GM23248 (cell line): Measurements from ENCODE around the gene BACE2. TPM values are rescaled to one million over a fixed set of nuclear protein-coding genes. Genes with fewer than 3 reads are reported as not detected.
"Not testable (repeated sequence)": the region's sequence is repeated elsewhere in the genome, so short reads cannot be mapped to it uniquely, and the experiment has no call there.

Experiments used
- DNase-seq: peaks from one replicate; pipeline ENCODE4 v3.0.0-alpha.2; 2015
- H2AFZ ChIP-seq: fragments of 200-600 bp; sonication (generic); 2 replicates; pipeline ENCODE4 v1.6.1; 2016; ENCODE audit warnings: antibody characterized with exemption
- H3F3A ChIP-seq: fragments of 200-600 bp; sonication (generic); 2 replicates; pipeline ENCODE4 v1.6.1; 2016; ENCODE audit warnings: mild to moderate bottlenecking, antibody characterized with exemption, mixed run types; ENCODE audit not compliant: insufficient read depth
- H3K27ac ChIP-seq: fragments of 200-600 bp; sonication (generic); 2 replicates; pipeline ENCODE4 v1.5.1; 2016; ENCODE audit warnings: mild to moderate bottlenecking
- H3K27me3 ChIP-seq: fragments of 200-600 bp; sonication (generic); replicated peaks from 2 replicates; pipeline ENCODE4 v1.6.1; 2016; ENCODE audit warnings: mild to moderate bottlenecking; ENCODE audit not compliant: insufficient read depth
- H3K36me3 ChIP-seq: fragments of 200-600 bp; sonication (generic); 2 replicates; pipeline ENCODE4 v1.6.1; 2016; ENCODE audit warnings: low read depth, mild to moderate bottlenecking
- H3K4me1 ChIP-seq: fragments of 200-600 bp; sonication (generic); 2 replicates; pipeline ENCODE4 v1.6.1; 2016; ENCODE audit warnings: mild to moderate bottlenecking; ENCODE audit not compliant: insufficient read depth
- H3K4me2 ChIP-seq: fragments of 200-600 bp; sonication (generic); one replicate; pipeline ENCODE4 v1.6.1; 2016; ENCODE audit warnings: mild to moderate bottlenecking; ENCODE audit not compliant: unreplicated experiment
- H3K4me3 ChIP-seq: fragments of 200-600 bp; sonication (generic); 2 replicates; pipeline ENCODE4 v1.5.1; 2016; ENCODE audit warnings: mild to moderate bottlenecking
- H3K79me2 ChIP-seq: fragments of 200-600 bp; sonication (generic); 2 replicates; pipeline ENCODE4 v1.6.1; 2016; ENCODE audit warnings: mild to moderate bottlenecking; ENCODE audit not compliant: insufficient read depth
- H3K9ac ChIP-seq: fragments of 200-600 bp; sonication (generic); 2 replicates; pipeline ENCODE4 v1.6.1; 2016; ENCODE audit warnings: mild to moderate bottlenecking
- H3K9me2 ChIP-seq: fragments of 200-600 bp; sonication (generic); 2 replicates; pipeline ENCODE4 v1.6.1; 2016; ENCODE audit warnings: mixed run types, mild to moderate bottlenecking, moderate library complexity; ENCODE audit not compliant: insufficient read depth
- H3K9me3 ChIP-seq: fragments of 200-600 bp; sonication (generic); one replicate; pipeline ENCODE4 v1.6.1; 2017; ENCODE audit warnings: low read depth
- H4K20me1 ChIP-seq: fragments of 200-600 bp; sonication (generic); 2 replicates; pipeline ENCODE4 v1.6.0; 2016; ENCODE audit not compliant: insufficient read depth
- EZH2 ChIP-seq: fragments of 200-600 bp; sonication (generic); IDR thresholded peaks from 2 replicates; pipeline ENCODE4 v1.6.1; 2018; ENCODE audit warnings: antibody characterized with exemption, mild to moderate bottlenecking; ENCODE audit not compliant: insufficient read depth, poor library complexity, severe bottlenecking
- EZH2phosphoT487 ChIP-seq: fragments of 200-600 bp; sonication (generic); IDR thresholded peaks from 2 replicates; pipeline ENCODE4 v1.6.1; 2018; ENCODE audit warnings: antibody characterized with exemption, moderate library complexity, mild to moderate bottlenecking, low read depth; ENCODE audit not compliant: insufficient read depth
- WGBS, 2 experiments: methylation state at CpG; one replicate each; pipeline ENCODE4 v1.1.6; 2015 to 2017; ENCODE audit warnings: low lambda C conversion rate in 2 of 2, low coverage in 1 of 2; ENCODE audit errors: missing lambda C conversion rate in 2 of 2; 5-methylcytosine and 5-hydroxymethylcytosine counted together
- in situ Hi-C: fragments of 300-500 bp; cut with MboI; formaldehyde crosslinking; loops from 2 replicates; pipeline ENCODE4 v1.15.0; 2020
- polyA plus RNA-seq: library from polyadenylated mRNA; unstranded; fragments of >200 nt; fragmentation: Nextera tagmentation; extraction: Ambion mirVana; gene quantifications from 2 replicates; pipeline ENCODE4 v1.2.1, GENCODE V29; 2016
- total RNA-seq: library from RNA; depleted of rRNA; stranded (reverse); fragments of >200 nt; shearing (Covaris generic); gene quantifications from 2 replicates; pipeline ENCODE4 v1.2.3, GENCODE V29; 2014

The BACE2 gene
- total and polyA plus RNA-seq, 2 experiments from 2014 or later = 69.5 to 97.8 TPM

DNA sequence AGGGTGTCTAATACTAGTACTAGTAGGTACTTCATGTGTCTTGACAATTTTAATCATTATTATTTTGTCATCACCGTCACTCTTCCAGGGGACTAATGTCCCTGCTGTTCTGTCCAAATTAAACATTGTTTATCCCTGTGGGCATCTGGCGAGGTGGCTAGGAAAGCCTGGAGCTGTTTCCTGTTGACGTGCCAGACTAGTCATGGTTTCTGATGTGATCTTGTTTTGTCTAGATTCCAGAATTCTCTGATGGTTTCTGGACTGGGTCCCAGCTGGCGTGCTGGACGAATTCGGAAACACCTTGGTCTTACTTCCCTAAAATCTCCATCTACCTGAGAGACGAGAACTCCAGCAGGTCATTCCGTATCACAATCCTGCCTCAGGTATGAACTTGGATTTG lies 82.6 kb downstream of the BACE2 start:
- peak overlapping the region; percentile 9 for H3K4me2 ChIP-seq
- H3K27ac ChIP-seq = 0 out of 2 replicates have a peak overlapping the region, but pooled peaks have one; percentile 37
- H3K9me2 ChIP-seq = no peaks in the 10 kb centered on the region
- H4K20me1 ChIP-seq = no peaks in the 10 kb centered on the region
- 40 to 42% methylated on average over 8 of the region's 8 CpGs for WGBS, 2 experiments
- no peaks in the 10 kb centered on the region; the same call in 1 of the 2 replicates for H3K36me3 ChIP-seq
- no peaks in the 10 kb centered on the region for H3K9me3 ChIP-seq
- peaks cover 45% of the 10 kb centered on the region for H3K4me1 ChIP-seq
- no peak overlapping the region for H3K9ac ChIP-seq
- peaks cover 30% of the 10 kb centered on the region; the same call in 1 of the 2 replicates for H3F3A ChIP-seq
- in situ Hi-C loops = no loop called here
- peak; percentile 81 for DNase-seq
- H3K79me2 ChIP-seq = no peaks in the 10 kb centered on the region
- no peak overlapping the region for H3K4me3 ChIP-seq
- H3K27me3 ChIP-seq = no peaks in the 10 kb centered on the region
- H2AFZ ChIP-seq = no peak overlapping the region
- TF ChIP-seq EZH2 = no peak
- no peak for TF ChIP-seq EZH2phosphoT487

DNA sequence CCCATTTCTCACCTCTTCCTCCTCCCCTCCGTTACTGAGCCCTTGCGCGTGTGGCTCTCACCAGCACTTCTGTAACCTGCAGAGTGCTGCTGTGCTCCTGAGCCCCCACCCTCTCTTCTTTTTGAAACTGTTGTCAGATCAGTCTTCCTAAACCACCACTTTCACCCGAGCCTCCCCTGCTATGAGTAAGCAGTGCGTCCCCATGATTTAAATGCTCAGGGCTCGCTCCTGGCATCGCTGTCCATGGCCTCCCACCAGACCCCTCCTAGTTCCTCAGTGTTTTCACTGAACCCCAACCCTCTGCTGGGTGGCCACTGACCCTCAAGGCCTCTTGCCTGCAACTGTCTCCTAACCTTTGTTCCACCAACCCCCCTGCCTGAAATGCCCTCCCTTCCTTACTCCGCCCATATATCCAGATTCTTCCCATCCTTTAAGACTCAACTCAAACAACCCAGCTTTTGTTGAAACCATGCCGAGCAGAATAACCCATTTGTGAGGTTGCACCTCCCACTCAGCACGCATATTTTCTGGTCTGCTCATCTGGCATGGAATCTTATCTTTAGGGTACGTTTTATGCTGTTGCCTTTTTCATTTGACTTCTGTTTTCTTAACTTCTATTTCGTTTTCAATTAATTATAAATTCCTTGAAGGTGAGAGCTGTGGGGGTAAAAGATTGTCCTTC lies 84.1 kb downstream of the BACE2 start:
- Histone ChIP-seq H2AFZ (no peak overlapping the region), H3F3A (peaks cover 30% of the 10 kb centered on the region; the same call in 1 of the 2 replicates), H4K20me1 (no peaks in the 10 kb centered on the region), H3K4me3 (no peak overlapping the region), H3K9ac (no peak overlapping the region), H3K4me1 (peaks cover 45% of the 10 kb centered on the region), H3K4me2 (peak overlapping the region; percentile 63), H3K27me3 (no peaks in the 10 kb centered on the region), H3K27ac (peak overlapping the region; percentile 27), H3K9me3 (no peaks in the 10 kb centered on the region), H3K9me2 (no peaks in the 10 kb centered on the region), H3K36me3 (no peaks in the 10 kb centered on the region; the same call in 1 of the 2 replicates), H3K79me2 (no peaks in the 10 kb centered on the region)
- in situ Hi-C loops = no loop called here
- WGBS, 2 experiments = 64 to 67% methylated on average over 12 of the region's 12 CpGs
- no peak for TF ChIP-seq EZH2
- TF ChIP-seq EZH2phosphoT487 = no peak
- peak; percentile 72 for DNase-seq

DNA sequence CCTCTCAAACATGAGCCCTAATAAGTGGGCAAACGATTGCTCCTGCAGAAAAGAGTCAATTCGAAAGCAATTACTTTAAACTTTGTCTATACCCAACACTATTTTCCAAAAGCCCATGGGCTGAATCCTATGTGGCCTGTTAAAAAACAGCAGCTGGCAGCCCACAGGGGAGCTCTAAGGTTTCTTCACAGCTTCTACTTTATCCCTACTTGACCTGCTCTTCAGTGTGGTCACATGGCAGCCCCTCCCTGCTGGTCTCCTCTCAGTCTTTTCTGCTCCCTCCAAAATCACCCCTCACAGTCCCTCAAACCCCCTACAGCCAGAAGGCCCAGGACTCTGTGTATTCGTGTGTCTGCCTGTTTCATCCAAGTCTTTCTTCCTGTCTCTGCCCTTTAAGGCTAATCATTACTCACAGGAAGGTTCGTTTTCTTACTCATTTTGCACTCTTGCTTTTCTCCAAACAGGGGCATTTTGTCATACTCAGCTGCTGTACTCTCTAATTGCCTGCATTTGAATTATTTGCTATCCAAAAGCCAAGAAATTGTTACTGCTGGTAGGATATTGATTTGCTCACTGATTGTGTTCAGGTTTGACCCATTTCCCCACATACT lies 86.2 kb downstream of the BACE2 start:
- no peaks in the 10 kb centered on the region; the same call in 1 of the 2 replicates for H3K36me3 ChIP-seq
- H3F3A ChIP-seq = peaks cover 30% of the 10 kb centered on the region; the same call in 1 of the 2 replicates
- peak; percentile 61 for DNase-seq
- no peaks in the 10 kb centered on the region for H3K79me2 ChIP-seq
- no peak overlapping the region for H3K9ac ChIP-seq
- no peak overlapping the region for H2AFZ ChIP-seq
- TF ChIP-seq EZH2 = no peak
- TF ChIP-seq EZH2phosphoT487 = no peak
- in situ Hi-C loops = no loop called here
- H3K4me3 ChIP-seq = no peak overlapping the region
- WGBS, 2 experiments = 45 to 48% methylated on average over 4 of the region's 4 CpGs
- H3K4me1 ChIP-seq = peaks cover 45% of the 10 kb centered on the region
- peak overlapping the region; percentile 14 for H3K4me2 ChIP-seq
- H3K9me3 ChIP-seq = no peaks in the 10 kb centered on the region
- no peaks in the 10 kb centered on the region for H3K9me2 ChIP-seq
- H3K27ac ChIP-seq = peak overlapping the region; percentile 38
- H4K20me1 ChIP-seq = no peaks in the 10 kb centered on the region
- H3K27me3 ChIP-seq = no peaks in the 10 kb centered on the region

DNA sequence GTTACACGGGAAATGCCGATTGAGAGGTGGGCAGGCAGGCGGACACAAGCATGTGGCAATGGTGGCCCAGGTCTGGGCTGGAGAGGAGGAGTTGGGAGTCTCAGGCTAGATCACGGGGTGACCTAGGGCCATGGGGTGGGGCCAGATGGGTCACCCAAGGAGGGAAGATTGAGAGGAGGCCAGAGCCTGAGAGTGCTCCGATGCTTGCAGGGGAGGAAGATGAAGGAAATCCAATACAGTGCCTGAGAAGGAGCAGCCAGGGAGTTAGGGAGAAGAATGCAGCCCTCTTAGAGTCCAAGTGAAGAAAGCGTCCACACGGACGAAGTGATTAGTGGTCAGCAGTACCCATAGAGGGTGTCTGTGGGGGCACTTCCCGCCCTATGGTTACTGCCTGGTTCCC lies 87.2 kb downstream of the BACE2 start:
- peaks cover 43% of the 10 kb centered on the region for H3K4me1 ChIP-seq
- no peaks in the 10 kb centered on the region for H4K20me1 ChIP-seq
- H3K4me2 ChIP-seq = no peak overlapping the region
- H3K79me2 ChIP-seq = no peaks in the 10 kb centered on the region
- H3K27ac ChIP-seq = no peak overlapping the region
- H3K27me3 ChIP-seq = no peaks in the 10 kb centered on the region
- WGBS, 2 experiments = 81 to 83% methylated on average over 9 of the region's 9 CpGs
- no peak for DNase-seq
- no peaks in the 10 kb centered on the region for H3K9me3 ChIP-seq
- H3K36me3 ChIP-seq = no peaks in the 10 kb centered on the region; the same call in 1 of the 2 replicates
- TF ChIP-seq EZH2 = no peak
- H3F3A ChIP-seq = peaks cover 29% of the 10 kb centered on the region; the same call in 1 of the 2 replicates
- in situ Hi-C loops = no loop called here
- no peak overlapping the region for H3K9ac ChIP-seq
- H3K9me2 ChIP-seq = no peaks in the 10 kb centered on the region
- H2AFZ ChIP-seq = no peak overlapping the region
- no peak overlapping the region for H3K4me3 ChIP-seq

DNA sequence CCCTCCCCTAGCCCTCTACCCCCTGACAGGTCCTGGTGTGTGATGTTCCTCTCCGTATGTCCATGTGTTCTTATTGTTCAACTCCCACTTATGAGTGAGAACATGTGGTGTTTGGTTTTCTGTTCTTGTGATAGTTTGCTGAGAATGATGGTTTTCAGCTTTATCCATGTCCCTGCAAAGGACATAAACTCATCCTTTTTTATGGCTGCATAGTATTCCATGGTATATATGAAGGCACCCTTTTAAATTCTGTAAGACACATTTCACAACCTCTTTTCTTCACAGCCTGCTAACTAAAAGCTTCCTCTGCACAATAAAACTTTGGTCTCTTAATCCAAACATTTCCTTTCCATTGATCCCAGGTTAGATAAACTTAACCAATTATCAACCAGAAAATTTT lies 88.3 kb downstream of the BACE2 start:
- H3K27ac ChIP-seq, DNase-seq, H3K9me3 ChIP-seq, H3K4me3 ChIP-seq, H4K20me1 ChIP-seq, H3K9ac ChIP-seq, H3K27me3 ChIP-seq, H3K9me2 ChIP-seq, in situ Hi-C loops, H3K36me3 ChIP-seq, H3K79me2 ChIP-seq, H3K4me2 ChIP-seq, H2AFZ ChIP-seq: not testable (repeated sequence)
- 93 to 100% methylated on average over 1 of the region's 1 CpG for WGBS, 2 experiments
- Histone ChIP-seq H3K4me1 (peaks cover 33% of the 10 kb centered on the region), H3F3A (peaks cover 21% of the 10 kb centered on the region; the same call in 1 of the 2 replicates)
